NCI-H510A treated with DMSO at 0.1 percent for 48 hours (cell line): ENCODE measurements around the gene FAM117B.
A peak's percentile ranks its signal among the peaks of the same experiment; 100 is the strongest.

Experiments used
- DNase-seq: peaks from one replicate; lab custom pipeline; 2025; lab: John Stamatoyannopoulos, UW

The FAM117B gene

GRCh38 chr2:202634556-202635427, at the start of gene FAM117B:
FAM117B (plus strand) TSS chr2:202634969; CDS start chr2:202635188, 219 bp downstream.
- DNase-seq = peak; percentile 95

DNA sequence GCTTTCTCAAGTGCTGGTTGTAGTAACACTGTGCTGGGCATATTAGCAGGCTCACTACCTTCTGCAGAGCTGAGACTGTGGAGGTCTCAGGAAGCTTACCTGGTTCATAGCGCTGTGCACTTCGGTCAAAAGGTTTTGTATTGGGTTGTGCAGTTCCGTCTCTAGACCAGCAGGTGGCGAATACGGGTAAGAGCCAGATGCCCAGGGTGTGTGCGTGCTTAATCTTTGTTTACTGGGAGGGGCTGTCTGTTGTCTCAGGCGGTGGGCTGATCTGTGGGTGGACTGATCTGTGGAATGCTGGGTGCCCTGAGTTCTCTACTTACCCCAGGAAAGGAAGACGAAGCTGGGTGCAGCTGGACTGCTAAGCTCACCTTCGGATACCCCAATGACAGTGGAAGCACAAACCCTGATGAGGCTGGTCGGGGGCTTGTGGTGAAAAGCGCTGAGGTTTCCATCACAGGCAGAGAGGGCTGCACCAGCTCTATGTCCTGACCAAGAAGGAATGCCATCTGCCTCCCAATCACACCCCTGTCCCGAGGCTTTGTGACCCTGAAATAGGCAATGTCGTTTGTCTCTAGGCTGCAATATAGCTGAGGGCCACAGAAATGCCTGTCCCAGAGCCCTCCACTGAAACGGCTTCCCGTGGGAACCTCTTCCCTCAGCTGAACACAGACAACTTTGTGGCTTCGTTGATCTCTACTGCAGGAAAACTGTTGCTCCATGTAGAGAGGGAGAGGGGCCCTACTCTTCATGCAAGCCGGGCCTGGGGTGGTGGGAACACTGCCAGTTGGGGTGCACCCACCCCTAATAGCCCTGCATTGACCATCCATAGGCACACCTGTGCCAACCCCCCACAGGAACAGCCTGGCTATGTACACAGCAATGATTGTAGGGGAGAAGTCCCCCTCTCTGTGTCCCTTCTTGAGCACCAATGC, 45.9 kb upstream of the FAM117B start:
- DNase-seq = peak; percentile 96

- no peak for DNase-seq
Measured at GRCh38 chr2:202589582-202589949, 45.2 kb upstream of the FAM117B start.

DNA sequence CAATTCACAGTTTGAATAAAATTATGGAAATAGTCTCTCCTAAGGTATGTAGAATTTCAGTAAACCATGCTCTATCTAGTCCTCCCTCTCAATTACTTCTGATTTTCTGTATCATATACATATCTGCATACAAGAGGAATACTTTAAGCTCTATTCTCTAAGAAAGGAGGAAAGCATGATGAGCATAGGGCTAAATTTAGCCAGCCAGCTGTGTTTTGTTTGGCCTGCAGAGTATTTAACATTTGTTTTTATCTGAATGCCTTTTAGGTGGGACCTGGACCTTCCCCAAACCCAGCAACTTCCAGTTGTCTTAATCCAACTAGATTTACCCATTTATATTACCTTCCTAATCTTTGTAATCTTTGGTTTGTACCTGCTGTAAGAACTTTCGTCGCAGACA, 42.2 kb upstream of the FAM117B start:
- no peak for DNase-seq

- no peak for DNase-seq
Measured at GRCh38 chr2:202599105-202599504, 35.7 kb upstream of the FAM117B start.

- DNase-seq = no peak
Measured at GRCh38 chr2:202599911-202600310, 34.9 kb upstream of the FAM117B start.

DNA sequence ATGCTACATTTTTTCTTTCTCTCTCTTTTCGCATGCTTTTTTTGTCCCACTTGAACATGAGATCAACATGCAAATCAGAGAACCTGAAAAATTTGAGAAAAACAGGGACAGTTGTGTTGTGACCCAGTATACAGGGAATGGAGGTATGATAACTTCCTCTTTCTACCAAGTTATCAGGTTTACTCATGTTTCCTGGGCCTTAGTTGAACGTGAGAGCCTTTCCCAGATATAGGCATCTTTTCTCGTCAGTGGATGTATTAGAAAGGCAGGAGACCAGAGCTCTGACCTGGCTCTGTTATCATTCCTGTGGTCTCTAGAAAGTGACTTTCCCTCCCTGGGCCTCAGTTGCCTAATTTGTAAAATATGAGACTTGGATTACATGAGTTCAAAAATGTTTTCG, 30.1 kb upstream of the FAM117B start:
- no peak for DNase-seq

DNA sequence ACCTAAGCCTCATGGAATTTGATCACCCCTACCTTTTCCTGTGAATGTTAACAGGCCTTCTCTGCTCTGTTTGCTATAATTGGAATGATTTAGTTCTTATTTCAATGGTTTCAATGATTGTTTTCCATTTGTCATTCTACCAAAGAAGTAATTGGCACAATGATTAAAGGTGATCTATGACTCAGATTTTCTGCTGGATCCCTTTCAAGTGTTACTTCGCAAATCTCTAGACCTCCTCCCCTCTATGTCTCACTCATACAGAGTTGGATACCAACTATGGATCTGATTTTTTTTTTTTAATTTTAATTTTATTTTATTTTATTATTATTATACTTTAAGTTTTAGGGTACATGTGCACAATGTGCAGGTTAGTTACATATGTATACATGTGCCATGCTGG, 29.6 kb upstream of the FAM117B start:
- DNase-seq = no peak

GRCh38 chr2:202608142-202608852, 26.5 kb upstream of the FAM117B start:
- DNase-seq = no peak

- no peak for DNase-seq
Measured at GRCh38 chr2:202609381-202610145, 25.2 kb upstream of the FAM117B start.

GRCh38 chr2:202610380-202610779, 24.4 kb upstream of the FAM117B start:
- DNase-seq = no peak

- no peak for DNase-seq
Measured at GRCh38 chr2:202612145-202612544, 22.6 kb upstream of the FAM117B start.

DNA sequence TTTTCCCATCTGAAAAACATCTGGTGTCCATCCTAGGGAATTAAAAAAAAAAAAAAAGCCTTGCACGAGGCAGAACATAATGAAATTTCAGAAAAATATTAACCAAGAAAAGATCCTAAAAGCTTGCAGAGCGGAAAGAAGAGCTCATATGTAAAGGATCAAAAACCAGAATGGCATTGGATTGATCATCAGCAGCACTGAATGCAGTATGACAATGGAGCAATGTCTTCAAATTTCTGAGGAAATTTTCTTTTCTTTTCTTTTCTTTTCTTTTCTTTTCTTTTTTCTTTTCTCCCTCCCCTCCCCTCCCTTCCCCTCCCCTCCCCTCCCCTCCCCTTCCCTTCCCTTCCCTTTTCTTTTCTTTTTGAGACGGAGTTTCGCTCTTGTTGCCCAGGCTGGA, 21.3 kb upstream of the FAM117B start:
- no peak for DNase-seq

GRCh38 chr2:202624133-202624532, 10.6 kb upstream of the FAM117B start:
- no peak for DNase-seq

DNA sequence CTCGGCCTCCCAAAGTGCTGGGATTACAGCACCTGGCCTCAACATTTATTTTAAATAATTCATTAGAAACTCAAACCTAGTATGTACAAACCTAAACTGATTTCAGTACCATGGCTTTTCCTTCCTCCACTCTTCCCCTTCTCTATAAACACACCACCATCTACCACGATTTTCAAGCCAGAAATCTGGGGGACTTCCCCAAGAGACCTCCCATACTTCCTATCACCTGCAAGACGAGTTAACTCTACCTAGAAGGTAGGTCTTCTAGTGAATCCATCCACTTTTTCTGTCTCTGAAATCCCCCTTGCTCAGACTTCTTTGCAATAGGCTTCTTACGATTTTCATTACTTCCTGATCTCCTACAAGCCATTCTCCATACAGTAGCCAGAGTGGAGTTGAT, 7.7 kb upstream of the FAM117B start:
- no peak for DNase-seq

DNA sequence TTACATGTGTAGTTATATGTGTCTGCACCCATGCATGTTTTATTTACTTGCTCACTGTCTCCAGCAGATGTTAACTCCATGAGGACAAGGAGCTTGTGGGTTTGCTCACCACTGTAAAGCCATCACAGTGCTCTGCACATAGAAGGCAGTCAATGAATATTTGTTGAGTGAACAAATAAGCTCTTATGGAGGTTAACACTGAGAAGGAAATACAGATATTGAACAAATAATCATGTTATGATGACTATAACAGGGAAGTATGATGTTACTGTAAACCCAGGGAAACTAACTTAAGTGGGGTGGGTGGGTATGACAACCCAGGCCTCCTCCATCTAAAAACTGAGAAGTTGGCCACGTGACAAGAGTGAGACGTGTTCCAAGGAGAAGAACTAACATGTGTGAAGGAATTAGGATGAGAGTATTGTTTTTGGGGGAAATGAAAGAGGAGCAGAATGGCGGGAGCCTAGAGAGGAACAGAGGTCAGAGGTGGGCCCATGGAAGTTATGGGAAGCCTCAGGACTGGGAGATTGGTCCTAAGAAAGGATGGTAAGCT, 6.0 kb upstream of the FAM117B start:
- DNase-seq = no peak

GRCh38 chr2:202632682-202633290, 2.0 kb upstream of the FAM117B start:
- no peak for DNase-seq

GRCh38 chr2:202633470-202633869, 1.3 kb upstream of the FAM117B start:
- no peak for DNase-seq

- DNase-seq = peak; percentile 71
Measured at GRCh38 chr2:202635428-202636212, 851 bp downstream of the FAM117B start.

GRCh38 chr2:202636213-202636513, 1.4 kb downstream of the FAM117B start:
- DNase-seq = no peak
